HG02759 (cell line): Measurements from ENCODE around the gene CCDC73.

ENCODE experiments used
- ATAC-seq: cut with Tn5 transposase; IDR thresholded peaks from one replicate; pipeline ENCODE4 v1.9.1; 2021; ENCODE audit warnings: mild to moderate bottlenecking, moderate library complexity; ENCODE audit not compliant: unreplicated experiment

Gene CCDC73

GRCh38 chr11:32555091-32555490 lies 239.4 kb downstream of the CCDC73 start:
- ATAC-seq, result no peak
